ENCODE measurements around the gene NCKAP1.

Gene NCKAP1

GRCh38 chr2:182870227-182870626 is 168.0 kb downstream of the NCKAP1 start:
- DNase-seq (ENCODE audit: insufficient read length): no peak
- FAIRE-seq: no peak
- TF ChIP-seq TAF1 (IDR thresholded peaks at IDR 0.05; ENCODE audit: borderline replicate concordance, low read depth, low read length): no peak
- TF ChIP-seq POLR2A (IDR thresholded peaks at IDR 0.05; ENCODE audit: low read depth, low read length): no peak
- no peak for TF ChIP-seq POLR2AphosphoS5 (IDR thresholded peaks at IDR 0.05; ENCODE audit: low read depth, low read length)

DNA sequence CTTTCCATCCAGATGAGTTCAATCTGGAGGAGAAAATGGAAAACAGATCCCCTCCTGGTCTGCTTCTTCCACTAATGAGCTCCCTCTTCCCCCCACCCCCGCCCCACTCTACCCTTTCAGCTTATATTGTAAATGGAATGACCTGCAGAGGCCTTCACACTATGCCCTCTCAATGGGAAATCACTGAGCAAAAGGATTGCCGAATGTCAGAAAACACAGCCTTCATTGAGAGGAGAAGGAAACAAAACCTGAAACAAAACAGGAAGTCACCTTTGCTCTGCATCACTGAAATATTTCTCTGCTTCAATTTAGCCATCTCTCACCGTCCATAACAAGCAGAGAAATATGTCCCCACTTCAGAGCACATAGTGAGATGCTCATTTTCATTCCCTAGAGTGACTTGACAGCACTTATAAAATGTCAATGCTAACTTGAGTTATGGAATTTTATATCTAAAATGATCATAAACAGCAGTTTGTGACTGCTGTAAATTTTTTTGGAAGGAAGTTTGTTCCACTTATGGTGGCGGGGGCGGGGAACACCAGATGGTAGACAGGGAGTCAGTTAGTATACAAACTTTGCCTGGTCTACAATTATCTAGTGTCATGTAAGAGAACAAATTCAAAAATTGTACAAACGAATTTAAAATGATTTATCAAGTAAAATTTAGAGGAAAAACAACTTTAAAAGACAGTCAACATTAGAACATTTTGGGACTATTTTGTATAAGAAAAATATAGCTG is 170.0 kb downstream of the NCKAP1 start:
- TF ChIP-seq TAF1 (IDR thresholded peaks at IDR 0.05; ENCODE audit: borderline replicate concordance, low read depth, low read length) (no peak), POLR2AphosphoS5 (IDR thresholded peaks at IDR 0.05; ENCODE audit: low read depth, low read length) (no peak), POLR2A (IDR thresholded peaks at IDR 0.05; ENCODE audit: low read depth, low read length) (no peak)
- DNase-seq (ENCODE audit: insufficient read length) (no peak), FAIRE-seq (no peak)

DNA sequence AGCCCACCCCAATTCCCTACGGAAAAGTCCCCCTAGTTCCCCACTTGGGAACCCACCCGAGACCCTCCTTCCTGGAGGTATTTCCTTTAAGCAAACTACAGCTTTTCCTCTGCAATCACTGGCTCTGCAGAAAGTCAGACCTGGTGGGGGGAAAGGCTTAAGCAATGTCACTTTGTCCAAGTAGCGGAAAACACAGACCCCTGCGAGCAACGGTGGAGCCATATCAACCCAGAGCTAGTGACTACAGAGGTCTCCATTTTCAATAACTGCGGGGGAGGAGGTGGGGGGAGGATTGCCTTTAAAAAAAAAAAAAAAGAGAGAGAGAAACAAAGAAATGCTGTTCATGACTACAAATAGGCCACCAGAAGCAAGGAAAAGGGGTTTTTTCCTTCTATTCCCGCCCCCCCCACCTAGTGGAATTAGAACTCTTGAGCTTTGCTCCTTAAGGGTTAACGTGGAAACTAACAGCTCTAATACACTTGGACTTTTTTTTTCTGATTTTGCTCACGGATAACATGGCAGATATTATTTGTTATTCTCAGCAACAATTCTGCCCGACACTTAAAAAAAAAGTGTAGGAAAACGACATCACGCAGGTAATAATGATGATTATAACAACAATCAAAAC is 170.7 kb downstream of the NCKAP1 start:
- TF ChIP-seq TAF1 (IDR thresholded peaks at IDR 0.05; ENCODE audit: borderline replicate concordance, low read depth, low read length) (no peak), POLR2A (IDR thresholded peaks at IDR 0.05; ENCODE audit: low read depth, low read length) (no peak), POLR2AphosphoS5 (IDR thresholded peaks at IDR 0.05; ENCODE audit: low read depth, low read length) (no peak)
- no peak for FAIRE-seq
- DNase-seq (ENCODE audit: insufficient read length): no peak

- TF ChIP-seq POLR2AphosphoS5 (IDR thresholded peaks at IDR 0.05; ENCODE audit: low read depth, low read length) (no peak), TAF1 (IDR thresholded peaks at IDR 0.05; ENCODE audit: borderline replicate concordance, low read depth, low read length) (no peak), POLR2A (IDR thresholded peaks at IDR 0.05; ENCODE audit: low read depth, low read length) (no peak)
- DNase-seq (ENCODE audit: insufficient read length): no peak
- FAIRE-seq: peak; percentile 46
Observed at GRCh38 chr2:182866461-182867406, 171.5 kb downstream of the NCKAP1 start, which contains the start of gene FRZB. Gene FRZB, minus strand, starts transcription at chr2:182866637. Its CDS starts 85 bp downstream, at chr2:182866552.

GRCh38 chr2:182866095-182866460 is 172.2 kb downstream of the NCKAP1 start:
- DNase-seq (ENCODE audit: insufficient read length): no peak
- TF ChIP-seq POLR2AphosphoS5 (IDR thresholded peaks at IDR 0.05; ENCODE audit: low read depth, low read length): no peak
- TF ChIP-seq TAF1 (IDR thresholded peaks at IDR 0.05; ENCODE audit: borderline replicate concordance, low read depth, low read length): no peak
- no peak for TF ChIP-seq POLR2A (IDR thresholded peaks at IDR 0.05; ENCODE audit: low read depth, low read length)
- no peak for FAIRE-seq

DNA sequence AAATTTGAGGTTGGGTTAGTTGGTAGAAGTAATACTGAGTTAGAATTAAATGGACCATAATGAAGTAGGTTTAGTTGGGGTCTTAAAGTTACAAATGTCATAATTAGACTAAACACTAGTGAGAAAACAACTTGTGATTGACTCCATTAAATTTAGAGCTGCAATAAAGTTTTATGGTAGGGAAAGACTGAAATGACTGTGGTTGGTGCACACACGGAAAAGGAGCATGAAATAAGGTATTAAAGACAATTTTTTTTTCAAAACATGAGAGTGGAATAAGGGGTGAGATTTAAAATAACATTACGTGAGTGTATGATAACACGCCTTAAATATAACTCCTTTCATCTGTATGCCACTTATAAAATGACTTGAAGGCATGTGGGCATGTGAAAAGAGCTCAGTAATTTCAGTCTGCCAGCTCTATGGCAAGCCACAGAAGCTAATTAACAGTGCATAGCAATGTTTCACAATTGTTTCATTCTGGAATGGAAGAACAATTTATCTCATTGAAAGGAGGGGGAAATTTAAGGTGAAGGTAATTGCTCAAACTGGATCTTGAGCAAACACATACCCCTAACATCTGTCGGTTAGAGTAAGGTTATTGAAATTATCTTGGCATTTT is 173.2 kb downstream of the NCKAP1 start:
- FAIRE-seq: no peak
- DNase-seq (ENCODE audit: insufficient read length): no peak
- TF ChIP-seq POLR2AphosphoS5 (IDR thresholded peaks at IDR 0.05; ENCODE audit: low read depth, low read length) (no peak), TAF1 (IDR thresholded peaks at IDR 0.05; ENCODE audit: borderline replicate concordance, low read depth, low read length) (no peak), POLR2A (IDR thresholded peaks at IDR 0.05; ENCODE audit: low read depth, low read length) (no peak)

DNA sequence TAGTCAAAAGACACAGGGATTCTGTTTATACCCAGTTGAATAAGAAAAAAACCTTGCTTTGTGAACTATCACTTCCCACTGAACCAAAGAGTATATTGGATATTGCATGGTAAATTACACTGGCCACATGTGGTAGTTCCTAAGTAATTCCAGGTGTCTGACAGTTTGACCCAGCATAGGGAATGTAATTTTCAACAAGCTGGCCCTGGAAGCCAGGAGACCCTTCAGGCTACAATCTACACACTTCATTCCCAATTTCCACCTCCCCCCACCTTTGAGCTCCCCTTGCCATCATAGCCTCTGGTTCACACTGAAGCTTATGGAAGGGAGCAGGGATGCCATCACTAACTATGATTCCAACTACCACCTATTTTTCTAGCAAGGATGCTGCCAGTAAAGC is 174.6 kb downstream of the NCKAP1 start:
- no peak for DNase-seq (ENCODE audit: insufficient read length)
- FAIRE-seq: no peak
- TF ChIP-seq TAF1 (IDR thresholded peaks at IDR 0.05; ENCODE audit: borderline replicate concordance, low read depth, low read length): no peak
- no peak for TF ChIP-seq POLR2A (IDR thresholded peaks at IDR 0.05; ENCODE audit: low read depth, low read length)
- TF ChIP-seq POLR2AphosphoS5 (IDR thresholded peaks at IDR 0.05; ENCODE audit: low read depth, low read length): no peak

GRCh38 chr2:182862091-182862490 is 176.2 kb downstream of the NCKAP1 start:
- no peak for TF ChIP-seq TAF1 (IDR thresholded peaks at IDR 0.05; ENCODE audit: borderline replicate concordance, low read depth, low read length)
- TF ChIP-seq POLR2AphosphoS5 (IDR thresholded peaks at IDR 0.05; ENCODE audit: low read depth, low read length): no peak
- TF ChIP-seq POLR2A (IDR thresholded peaks at IDR 0.05; ENCODE audit: low read depth, low read length): no peak
- FAIRE-seq (no peak), DNase-seq (ENCODE audit: insufficient read length) (no peak)

- TF ChIP-seq TAF1 (IDR thresholded peaks at IDR 0.05; ENCODE audit: borderline replicate concordance, low read depth, low read length) (no peak), POLR2A (IDR thresholded peaks at IDR 0.05; ENCODE audit: low read depth, low read length) (no peak), POLR2AphosphoS5 (IDR thresholded peaks at IDR 0.05; ENCODE audit: low read depth, low read length) (no peak)
- DNase-seq (ENCODE audit: insufficient read length) (no peak), FAIRE-seq (no peak)
Observed at GRCh38 chr2:182860858-182861257, 177.4 kb downstream of the NCKAP1 start.
